OCI-LY3 (cell line): ENCODE results near the gene FOXE1.

Source experiments
- H2AFZ ChIP-seq: fragments of 200-600, 300-600 bp; shearing (Covaris generic); 2 replicates; pipeline ENCODE4 v1.6.0; 2014; ENCODE audit warnings: antibody characterized with exemption, low read depth, low read length
- H3K27ac ChIP-seq: fragments of 200-600, 300-600 bp; sonication (generic); 2 replicates; pipeline ENCODE4 v1.5.1; 2014; ENCODE audit warnings: mild to moderate bottlenecking, low read length, moderate library complexity, mixed read lengths
- H3K27me3 ChIP-seq: fragments of 200-600, 300-600 bp; sonication (generic); 2 replicates; pipeline ENCODE4 v1.6.1; 2014; ENCODE audit warnings: low read depth, low read length, mixed read lengths
- H3K36me3 ChIP-seq: fragments of 200-600, 300-600 bp; sonication (generic); replicated peaks from 2 replicates; pipeline ENCODE3; 2014; ENCODE audit warnings: low read depth, low read length, mixed read lengths
- H3K4me1 ChIP-seq: fragments of 300-600, 200-600 bp; sonication (generic); 2 replicates; pipeline ENCODE4 v1.6.1; 2014; ENCODE audit warnings: low read length, mixed read lengths
- H3K4me2 ChIP-seq: fragments of 200-600, 300-600 bp; sonication (generic); 2 replicates; pipeline ENCODE4 v1.6.1; 2014; ENCODE audit warnings: low read length, mixed read lengths
- H3K4me3 ChIP-seq: fragments of 300-600, 200-600 bp; sonication (generic); 2 replicates; pipeline ENCODE4 v1.5.1; 2014; ENCODE audit warnings: antibody characterized with exemption, mild to moderate bottlenecking, low read length, moderate library complexity
- H3K79me2 ChIP-seq: fragments of 300-600, 200-600 bp; shearing (Covaris generic); 2 replicates; pipeline ENCODE4 v1.6.1; 2014; ENCODE audit warnings: mild to moderate bottlenecking, low read length, mixed read lengths
- H3K9ac ChIP-seq: fragments of 300-600, 200-600 bp; shearing (Covaris generic); 2 replicates; pipeline ENCODE4 v1.6.0; 2014; ENCODE audit warnings: mild to moderate bottlenecking, low read length, moderate library complexity
- H3K9me3 ChIP-seq: fragments of 200-600, 300-600 bp; shearing (Covaris generic); 2 replicates; pipeline ENCODE4 v1.6.1; 2014; ENCODE audit warnings: low read length, mixed read lengths; ENCODE audit not compliant: insufficient read depth
- H4K20me1 ChIP-seq: fragments of 200-600, 300-600 bp; sonication (generic); 2 replicates; pipeline ENCODE4 v1.6.1; 2016; ENCODE audit warnings: low read length, mixed read lengths; ENCODE audit not compliant: insufficient read depth
- CTCF ChIP-seq: fragments of 200-600, 300-600 bp; sonication (generic); IDR thresholded peaks from 2 replicates; pipeline ENCODE4 v1.5.1; 2014; ENCODE audit warnings: antibody characterized with exemption, low read length, low read depth
- EZH2phosphoT487 ChIP-seq: fragments of 200-600 bp; shearing (Covaris generic); IDR thresholded peaks from 2 replicates; pipeline ENCODE4 v1.6.1; 2018; ENCODE audit warnings: antibody characterized with exemption, mixed run types, low read depth

Gene FOXE1

GRCh38 chr9:97895211-97895610 lies 42.2 kb downstream of the FOXE1 start:
- no peak overlapping the region for H3K4me3 ChIP-seq
- no peaks in the 10 kb centered on the region for H3K79me2 ChIP-seq
- TF ChIP-seq CTCF (no peak), EZH2phosphoT487 (no peak)
- H3K4me1 ChIP-seq: no peaks in the 10 kb centered on the region
- H3K27ac ChIP-seq: no peak overlapping the region
- no peak overlapping the region for H2AFZ ChIP-seq
- no peaks in the 10 kb centered on the region for H3K27me3 ChIP-seq
- no peaks in the 10 kb centered on the region for H3K36me3 ChIP-seq
- H3K4me2 ChIP-seq: no peak overlapping the region
- no peaks in the 10 kb centered on the region for H4K20me1 ChIP-seq
- H3K9ac ChIP-seq: no peak overlapping the region
- no peaks in the 10 kb centered on the region for H3K9me3 ChIP-seq

- no peak overlapping the region for H3K27ac ChIP-seq
- H3K4me2 ChIP-seq: no peak overlapping the region
- no peaks in the 10 kb centered on the region for H3K36me3 ChIP-seq
- H3K9ac ChIP-seq: no peak overlapping the region
- TF ChIP-seq CTCF (peak; percentile 23; the same call in 1 of the 2 replicates), EZH2phosphoT487 (no peak)
- no peaks in the 10 kb centered on the region for H3K79me2 ChIP-seq
- no peaks in the 10 kb centered on the region for H3K27me3 ChIP-seq
- no peak overlapping the region for H2AFZ ChIP-seq
- H3K4me1 ChIP-seq: no peaks in the 10 kb centered on the region
- H4K20me1 ChIP-seq: no peaks in the 10 kb centered on the region
- H3K4me3 ChIP-seq: no peak overlapping the region
- no peaks in the 10 kb centered on the region for H3K9me3 ChIP-seq
Measured at GRCh38 chr9:97895695-97896332, 42.8 kb downstream of the FOXE1 start.

GRCh38 chr9:97900103-97900737 lies 47.2 kb downstream of the FOXE1 start:
- no peak for TF ChIP-seq EZH2phosphoT487
- TF ChIP-seq CTCF: no peak
- Histone ChIP-seq H3K9ac (no peak overlapping the region), H3K4me2 (no peak overlapping the region), H3K27ac (no peak overlapping the region), H3K27me3 (no peaks in the 10 kb centered on the region), H3K36me3 (no peaks in the 10 kb centered on the region), H3K4me3 (no peak overlapping the region), H4K20me1 (no peaks in the 10 kb centered on the region), H2AFZ (no peak overlapping the region), H3K4me1 (no peaks in the 10 kb centered on the region), H3K79me2 (0 out of 2 replicates have a peak, but pooled peaks cover 2% of the 10 kb centered on the region), H3K9me3 (no peaks in the 10 kb centered on the region)

- H3K27ac ChIP-seq: no peak overlapping the region
- no peaks in the 10 kb centered on the region for H3K4me1 ChIP-seq
- no peaks in the 10 kb centered on the region for H4K20me1 ChIP-seq
- no peak overlapping the region for H2AFZ ChIP-seq
- H3K27me3 ChIP-seq: no peaks in the 10 kb centered on the region
- H3K9me3 ChIP-seq: no peaks in the 10 kb centered on the region
- TF ChIP-seq CTCF: peak; percentile 74
- TF ChIP-seq EZH2phosphoT487: no peak
- H3K4me2 ChIP-seq: no peak overlapping the region
- no peak overlapping the region for H3K4me3 ChIP-seq
- 0 out of 2 replicates have a peak, but pooled peaks cover 2% of the 10 kb centered on the region for H3K79me2 ChIP-seq
- no peaks in the 10 kb centered on the region for H3K36me3 ChIP-seq
- H3K9ac ChIP-seq: no peak overlapping the region
Measured at GRCh38 chr9:97900738-97901565, 47.9 kb downstream of the FOXE1 start.
